Nephron (organoid): ENCODE data around the gene SLC16A7.

ENCODE experiments used
- H3K27ac Mint-ChIP-seq, 3 experiments: 2 replicates each; pipeline ENCODE4 v1.8.0; 2020; ENCODE audit warnings: mixed read lengths in 3 of 3, mild to moderate bottlenecking in 2 of 3, moderate library complexity in 1 of 3
- H3K27me3 Mint-ChIP-seq: 2 replicates; pipeline ENCODE4 v1.8.0; 2021; ENCODE audit warnings: low read depth, mild to moderate bottlenecking, moderate library complexity, mixed read lengths
- H3K36me3 Mint-ChIP-seq: 2 replicates; pipeline ENCODE4 v1.8.0; 2020; ENCODE audit warnings: low read depth, mixed read lengths
- H3K4me1 Mint-ChIP-seq: 2 replicates; pipeline ENCODE4 v1.8.0; 2020; ENCODE audit warnings: mixed read lengths
- H3K4me3 Mint-ChIP-seq, 3 experiments: 2 replicates each; pipeline ENCODE4 v1.8.0; 2020; ENCODE audit warnings: mild to moderate bottlenecking in 3 of 3, mixed read lengths in 3 of 3, moderate library complexity in 2 of 3
- H3K9me3 Mint-ChIP-seq: 2 replicates; pipeline ENCODE4 v1.8.0; 2020; ENCODE audit warnings: mixed read lengths
- TF ChIP-seq, protein P1 (sequence below), 3 experiments: fragments of 200-600 bp; sonication (generic); IDR thresholded peaks; one replicate each; pipeline ENCODE4 v1.5.0; 2021; ENCODE audit warnings: antibody characterized with exemption in 3 of 3; ENCODE audit not compliant: unreplicated experiment in 3 of 3

SLC16A7 gene

DNA sequence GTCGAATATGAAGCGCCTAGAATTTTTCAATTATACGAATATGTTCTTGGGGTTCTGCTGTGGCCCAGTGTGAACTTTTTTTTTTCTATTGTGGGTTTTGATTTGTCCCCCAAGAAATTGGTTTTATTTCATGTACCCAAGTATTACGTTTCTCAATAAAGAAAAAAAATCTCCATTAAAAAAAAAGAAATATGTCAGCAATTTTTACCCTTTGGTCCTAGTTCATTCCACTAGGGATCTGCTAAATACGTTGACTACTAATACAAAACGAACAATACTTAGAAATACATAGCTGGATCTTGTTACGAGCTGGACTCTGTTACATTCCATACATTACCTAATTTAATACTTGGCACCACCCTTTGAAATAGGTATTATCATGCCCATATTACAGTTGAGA is 216.9 kb downstream of the SLC16A7 start:
- Mint-ChIP-seq H3K27me3 (no peaks in the 10 kb centered on the region), H3K36me3 (no peaks in the 10 kb centered on the region), H3K9me3 (no peaks in the 10 kb centered on the region), H3K4me1 (no peaks in the 10 kb centered on the region), H3K4me3 (no peak overlapping the region), H3K27ac (no peak overlapping the region)
- TF ChIP-seq, protein P1, sequence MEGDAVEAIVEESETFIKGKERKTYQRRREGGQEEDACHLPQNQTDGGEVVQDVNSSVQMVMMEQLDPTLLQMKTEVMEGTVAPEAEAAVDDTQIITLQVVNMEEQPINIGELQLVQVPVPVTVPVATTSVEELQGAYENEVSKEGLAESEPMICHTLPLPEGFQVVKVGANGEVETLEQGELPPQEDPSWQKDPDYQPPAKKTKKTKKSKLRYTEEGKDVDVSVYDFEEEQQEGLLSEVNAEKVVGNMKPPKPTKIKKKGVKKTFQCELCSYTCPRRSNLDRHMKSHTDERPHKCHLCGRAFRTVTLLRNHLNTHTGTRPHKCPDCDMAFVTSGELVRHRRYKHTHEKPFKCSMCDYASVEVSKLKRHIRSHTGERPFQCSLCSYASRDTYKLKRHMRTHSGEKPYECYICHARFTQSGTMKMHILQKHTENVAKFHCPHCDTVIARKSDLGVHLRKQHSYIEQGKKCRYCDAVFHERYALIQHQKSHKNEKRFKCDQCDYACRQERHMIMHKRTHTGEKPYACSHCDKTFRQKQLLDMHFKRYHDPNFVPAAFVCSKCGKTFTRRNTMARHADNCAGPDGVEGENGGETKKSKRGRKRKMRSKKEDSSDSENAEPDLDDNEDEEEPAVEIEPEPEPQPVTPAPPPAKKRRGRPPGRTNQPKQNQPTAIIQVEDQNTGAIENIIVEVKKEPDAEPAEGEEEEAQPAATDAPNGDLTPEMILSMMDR (IDR thresholded peaks at IDR 0.05; ENCODE audit: unreplicated experiment in 3 of 3) = no peak

DNA sequence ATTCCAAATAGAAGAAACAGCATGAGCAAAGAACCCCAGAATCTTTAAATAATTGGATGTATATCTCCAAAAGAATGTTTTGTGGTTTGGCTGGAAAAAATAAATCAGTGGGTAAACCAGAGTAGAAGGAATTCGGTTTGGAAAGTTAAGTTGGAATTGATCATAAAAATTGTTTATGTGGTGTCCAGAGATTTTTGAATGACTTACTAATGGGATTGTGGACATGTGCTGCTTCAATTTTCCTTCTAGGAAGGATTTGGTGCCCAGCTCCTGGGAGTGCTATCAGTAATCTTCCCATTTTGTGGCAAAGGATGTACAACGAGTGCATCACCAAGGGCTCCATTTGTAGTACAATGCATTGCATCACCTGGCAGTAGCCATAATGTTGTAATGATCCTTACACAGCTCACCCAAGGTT is 224.8 kb downstream of the SLC16A7 start:
- Mint-ChIP-seq H3K9me3 (no peaks in the 10 kb centered on the region), H3K4me3 (no peak overlapping the region), H3K27ac (no peak overlapping the region), H3K4me1 (no peaks in the 10 kb centered on the region), H3K36me3 (no peaks in the 10 kb centered on the region), H3K27me3 (no peaks in the 10 kb centered on the region)
- TF ChIP-seq, protein P1 (IDR thresholded peaks at IDR 0.05; ENCODE audit: unreplicated experiment in 3 of 3) = no peak

DNA sequence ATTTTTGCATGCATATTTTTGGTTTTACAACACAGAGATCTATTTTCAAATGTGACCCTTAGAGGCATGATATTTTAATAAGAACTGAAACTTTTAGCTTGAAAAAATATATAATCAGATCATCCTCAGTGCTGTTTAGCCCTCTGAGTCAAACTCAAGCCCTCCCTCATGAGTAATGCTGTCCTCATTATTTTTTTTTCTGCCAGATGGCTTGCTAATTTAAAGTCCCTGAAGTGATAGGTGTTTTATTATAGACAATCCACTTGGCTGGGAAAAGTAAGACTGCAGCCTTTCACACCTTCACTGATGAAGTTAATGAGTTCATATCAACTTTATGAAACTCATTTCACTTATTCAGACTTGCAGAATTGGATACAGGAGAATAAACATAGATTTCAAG is 227.7 kb downstream of the SLC16A7 start:
- H3K9me3 Mint-ChIP-seq = no peaks in the 10 kb centered on the region
- TF ChIP-seq, protein P1 (IDR thresholded peaks at IDR 0.05; ENCODE audit: unreplicated experiment in 3 of 3) = no peak
- H3K27ac Mint-ChIP-seq = no peak overlapping the region
- no peaks in the 10 kb centered on the region for H3K27me3 Mint-ChIP-seq
- no peaks in the 10 kb centered on the region for H3K4me1 Mint-ChIP-seq
- H3K4me3 Mint-ChIP-seq = no peak overlapping the region
- no peaks in the 10 kb centered on the region for H3K36me3 Mint-ChIP-seq

DNA sequence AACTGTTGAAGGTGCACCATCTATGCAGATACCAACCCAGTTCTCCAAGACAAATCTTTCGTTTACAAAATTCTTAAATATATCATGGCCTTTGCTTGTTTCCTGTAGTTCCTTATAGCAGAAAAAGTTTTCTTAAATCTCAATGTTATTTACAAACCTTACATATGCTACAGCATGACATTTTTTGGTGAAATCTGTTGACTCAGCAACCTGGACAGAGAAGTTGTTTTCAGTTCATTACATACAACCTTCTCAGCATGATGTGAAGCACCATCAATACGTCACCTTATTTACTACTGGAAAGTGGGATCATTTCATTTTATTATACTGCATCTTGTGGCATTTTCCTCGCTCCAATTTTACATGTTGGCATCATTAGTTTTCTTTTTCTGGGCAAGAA is 231.9 kb downstream of the SLC16A7 start:
- H3K27ac Mint-ChIP-seq = no peak overlapping the region
- H3K9me3 Mint-ChIP-seq = no peaks in the 10 kb centered on the region
- H3K4me3 Mint-ChIP-seq = no peak overlapping the region
- no peaks in the 10 kb centered on the region for H3K27me3 Mint-ChIP-seq
- no peaks in the 10 kb centered on the region for H3K36me3 Mint-ChIP-seq
- TF ChIP-seq, protein P1 (IDR thresholded peaks at IDR 0.05; ENCODE audit: unreplicated experiment in 3 of 3) = no peak
- no peaks in the 10 kb centered on the region for H3K4me1 Mint-ChIP-seq

DNA sequence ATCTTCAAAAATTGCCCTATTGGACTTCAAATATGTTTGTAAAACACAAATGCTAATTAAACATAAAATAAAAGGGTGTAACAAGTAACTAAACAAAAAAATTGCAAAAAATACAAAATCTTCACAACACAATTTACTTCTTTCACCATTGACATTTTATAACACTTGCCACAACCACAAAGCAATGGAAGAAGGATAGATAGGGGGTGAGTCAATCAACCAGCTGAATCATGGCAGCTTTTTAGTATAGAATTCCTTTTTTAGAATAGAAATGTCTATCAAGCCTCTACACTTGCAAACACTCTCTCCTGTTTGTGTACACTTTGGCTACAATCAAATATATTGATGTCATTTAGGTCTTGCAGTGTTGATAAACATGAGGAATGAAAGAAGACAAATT is 232.7 kb downstream of the SLC16A7 start:
- H3K27ac Mint-ChIP-seq = no peak overlapping the region
- H3K4me3 Mint-ChIP-seq = no peak overlapping the region
- no peaks in the 10 kb centered on the region for H3K9me3 Mint-ChIP-seq
- TF ChIP-seq, protein P1 (IDR thresholded peaks at IDR 0.05; ENCODE audit: unreplicated experiment in 3 of 3) = no peak
- H3K4me1 Mint-ChIP-seq = no peaks in the 10 kb centered on the region
- no peaks in the 10 kb centered on the region for H3K36me3 Mint-ChIP-seq
- no peaks in the 10 kb centered on the region for H3K27me3 Mint-ChIP-seq

DNA sequence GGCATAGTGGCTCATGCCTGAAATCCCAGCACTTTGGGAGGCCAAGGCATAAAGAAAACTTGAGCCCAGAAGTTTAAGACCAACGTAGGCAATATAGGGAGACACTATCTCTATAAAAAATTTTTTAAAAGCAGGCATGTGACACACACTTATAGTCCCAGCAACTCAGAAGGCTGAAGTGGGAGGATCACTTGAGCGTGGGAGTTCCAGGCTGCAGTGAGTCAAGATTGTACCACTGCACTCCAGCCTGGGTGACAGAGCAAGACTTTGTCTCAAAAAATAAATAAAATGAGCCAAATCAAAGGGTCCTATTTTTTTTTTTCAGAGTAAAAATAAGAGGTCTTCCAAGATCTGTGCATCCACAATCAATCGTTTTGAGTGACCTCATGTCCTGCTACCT is 237.6 kb downstream of the SLC16A7 start:
- H3K36me3 Mint-ChIP-seq = no peaks in the 10 kb centered on the region
- H3K27ac Mint-ChIP-seq = no peak overlapping the region
- TF ChIP-seq, protein P1 (IDR thresholded peaks at IDR 0.05; ENCODE audit: unreplicated experiment in 3 of 3) = no peak
- no peaks in the 10 kb centered on the region for H3K9me3 Mint-ChIP-seq
- H3K4me3 Mint-ChIP-seq = no peak overlapping the region
- H3K27me3 Mint-ChIP-seq = no peaks in the 10 kb centered on the region
- no peaks in the 10 kb centered on the region for H3K4me1 Mint-ChIP-seq
